Suprapubic skin (tissue), 4 donors: Measurements from ENCODE around the gene DECR2. TPM values are rescaled to one million over a fixed set of nuclear protein-coding genes. Genes with fewer than 3 reads are reported as not detected.
"Not testable (repeated sequence)": the region's sequence is repeated elsewhere in the genome, so short reads cannot be mapped to it uniquely, and the experiment has no call there.

Experiments
- DNase-seq, 2 donors: peaks; one replicate each; pipeline ENCODE4 v3.0.0-alpha.2; 2019; ENCODE audit warnings: low spot score in 2 of 2
- H3K27ac ChIP-seq: fragments of 200-600 bp; sonication (generic); one replicate; pipeline ENCODE4 v1.5.1; 2019
- H3K27me3 ChIP-seq: fragments of 200-600 bp; sonication (generic); one replicate; pipeline ENCODE4 v1.5.1; 2019
- H3K36me3 ChIP-seq: fragments of 200-600 bp; sonication (generic); one replicate; pipeline ENCODE4 v1.5.1; 2019
- H3K4me1 ChIP-seq: fragments of 200-600 bp; sonication (generic); one replicate; pipeline ENCODE4 v1.5.1; 2019
- H3K4me3 ChIP-seq: fragments of 200-600 bp; sonication (generic); one replicate; pipeline ENCODE4 v1.5.1; 2019; ENCODE audit warnings: mild to moderate bottlenecking
- H3K9me3 ChIP-seq: fragments of 200-600 bp; sonication (generic); one replicate; pipeline ENCODE4 v1.5.1; 2019
- EP300 ChIP-seq: sonication (generic); formaldehyde crosslinking; IDR thresholded peaks from one replicate; pipeline ENCODE4 v1.6.1; 2017; ENCODE audit warnings: antibody characterized with exemption
- POLR2A ChIP-seq, 2 donors: fragments of 450-650 bp; IDR thresholded peaks; one replicate each; pipeline ENCODE4 v1.6.1; 2017; ENCODE audit warnings: antibody characterized with exemption in 2 of 2, mild to moderate bottlenecking in 2 of 2, moderate library complexity in 2 of 2
- POLR2AphosphoS5 ChIP-seq, 3 donors: sonication (generic); formaldehyde crosslinking; IDR thresholded peaks; one replicate each; pipeline ENCODE4 v1.6.1; 2017; ENCODE audit warnings: antibody characterized with exemption in 3 of 3
- WGBS: methylation state at CpG from one replicate; pipeline ENCODE4 v1.1.5; 2018; 5-methylcytosine and 5-hydroxymethylcytosine counted together
- total RNA-seq, 4 donors: library from RNA; depleted of rRNA; stranded (reverse); fragments of >200 nt; gene quantifications; one replicate each; pipeline ENCODE4 v1.1.0, GENCODE V29; 2016
- TF ChIP-seq, protein P1 (sequence below), 2 donors: fragments of 200-600 bp in 1 of 2; fragments of 450-650 bp in 1 of 2; sonication (generic) in 1 of 2; IDR thresholded peaks; one replicate each; pipeline ENCODE4 v1.5.1; 2016 to 2019; ENCODE audit warnings: antibody characterized with exemption in 2 of 2, mild to moderate bottlenecking in 1 of 2, moderate library complexity in 1 of 2

DECR2 gene
- total RNA-seq, 4 donors from 2014 or later = 9.1 to 23.4 (median 12.3) TPM

DNA sequence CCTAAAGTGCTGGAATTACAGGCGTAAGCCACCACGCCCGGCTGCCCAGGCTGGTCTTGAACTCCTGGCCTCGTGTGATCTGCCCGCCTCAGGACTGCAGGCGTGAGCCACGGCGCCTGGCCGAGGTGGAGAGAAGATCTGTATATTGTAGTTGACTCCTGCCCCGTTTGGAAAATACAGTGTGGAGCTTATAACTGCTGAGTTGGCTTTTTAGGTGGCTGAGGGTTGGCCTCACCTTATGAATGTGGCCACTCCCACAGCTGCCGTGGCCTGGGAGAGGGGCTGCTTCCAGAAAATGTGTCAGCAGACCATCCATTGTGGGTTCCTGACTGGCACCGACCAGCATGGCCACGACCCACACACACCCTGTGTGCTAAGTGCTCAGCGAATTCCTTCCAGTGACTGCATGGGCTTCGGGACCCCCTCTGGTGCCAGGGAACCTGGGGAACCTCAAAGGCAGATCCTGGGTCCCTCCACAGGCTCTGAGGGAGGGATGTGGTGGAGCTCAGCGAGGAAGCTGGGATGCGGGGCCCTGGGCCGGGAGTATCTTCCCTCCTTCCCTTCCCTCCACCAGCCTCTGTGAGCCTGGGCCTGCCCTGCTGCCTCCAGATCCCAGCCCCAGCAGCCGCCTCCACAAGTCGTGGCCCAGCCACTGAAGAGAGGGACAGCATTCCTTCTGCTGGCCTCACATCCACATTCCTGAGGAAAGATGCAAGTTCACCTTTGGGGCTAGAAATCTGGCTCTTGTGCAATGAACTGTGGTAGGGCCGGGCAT, 12.9 kb downstream of the DECR2 start:
- no peak overlapping the region for H3K4me3 ChIP-seq
- no peaks in the 10 kb centered on the region for H3K9me3 ChIP-seq
- no peaks in the 10 kb centered on the region for H3K27me3 ChIP-seq
- DNase-seq = no peak
- TF ChIP-seq POLR2AphosphoS5 (IDR thresholded peaks at IDR 0.05) (no peak), POLR2A (IDR thresholded peaks at IDR 0.05) (no peak), EP300 (no peak)
- TF ChIP-seq, protein P1, sequence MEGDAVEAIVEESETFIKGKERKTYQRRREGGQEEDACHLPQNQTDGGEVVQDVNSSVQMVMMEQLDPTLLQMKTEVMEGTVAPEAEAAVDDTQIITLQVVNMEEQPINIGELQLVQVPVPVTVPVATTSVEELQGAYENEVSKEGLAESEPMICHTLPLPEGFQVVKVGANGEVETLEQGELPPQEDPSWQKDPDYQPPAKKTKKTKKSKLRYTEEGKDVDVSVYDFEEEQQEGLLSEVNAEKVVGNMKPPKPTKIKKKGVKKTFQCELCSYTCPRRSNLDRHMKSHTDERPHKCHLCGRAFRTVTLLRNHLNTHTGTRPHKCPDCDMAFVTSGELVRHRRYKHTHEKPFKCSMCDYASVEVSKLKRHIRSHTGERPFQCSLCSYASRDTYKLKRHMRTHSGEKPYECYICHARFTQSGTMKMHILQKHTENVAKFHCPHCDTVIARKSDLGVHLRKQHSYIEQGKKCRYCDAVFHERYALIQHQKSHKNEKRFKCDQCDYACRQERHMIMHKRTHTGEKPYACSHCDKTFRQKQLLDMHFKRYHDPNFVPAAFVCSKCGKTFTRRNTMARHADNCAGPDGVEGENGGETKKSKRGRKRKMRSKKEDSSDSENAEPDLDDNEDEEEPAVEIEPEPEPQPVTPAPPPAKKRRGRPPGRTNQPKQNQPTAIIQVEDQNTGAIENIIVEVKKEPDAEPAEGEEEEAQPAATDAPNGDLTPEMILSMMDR (IDR thresholded peaks at IDR 0.05) = no peak
- no peaks in the 10 kb centered on the region for H3K4me1 ChIP-seq
- peaks cover 24% of the 10 kb centered on the region for H3K36me3 ChIP-seq
- H3K27ac ChIP-seq = no peak overlapping the region
- 79% methylated on average over 11 of the region's 21 CpGs for WGBS

DNA sequence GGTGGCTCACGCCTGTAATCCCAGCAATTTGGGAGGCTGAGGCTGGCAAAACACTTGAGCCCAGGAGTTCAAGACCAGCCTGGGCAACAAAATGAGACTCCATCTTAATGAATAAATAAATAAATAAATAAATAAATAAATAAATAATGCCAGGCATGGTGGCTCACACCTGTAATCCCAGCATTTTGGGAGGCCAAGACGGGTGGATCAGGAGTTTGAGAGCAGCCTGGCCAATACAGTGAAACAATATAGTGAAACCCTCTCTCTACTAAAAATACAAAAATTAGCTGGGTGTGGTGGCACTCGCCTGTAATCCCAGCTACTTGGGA, 13.4 kb downstream of the DECR2 start:
- not testable (repeated sequence) for H3K4me1 ChIP-seq, H3K9me3 ChIP-seq, H3K27ac ChIP-seq, H3K27me3 ChIP-seq, H3K4me3 ChIP-seq, DNase-seq
- 98% methylated on average over 3 of the region's 3 CpGs for WGBS
- peaks cover 21% of the 10 kb centered on the region for H3K36me3 ChIP-seq

DNA sequence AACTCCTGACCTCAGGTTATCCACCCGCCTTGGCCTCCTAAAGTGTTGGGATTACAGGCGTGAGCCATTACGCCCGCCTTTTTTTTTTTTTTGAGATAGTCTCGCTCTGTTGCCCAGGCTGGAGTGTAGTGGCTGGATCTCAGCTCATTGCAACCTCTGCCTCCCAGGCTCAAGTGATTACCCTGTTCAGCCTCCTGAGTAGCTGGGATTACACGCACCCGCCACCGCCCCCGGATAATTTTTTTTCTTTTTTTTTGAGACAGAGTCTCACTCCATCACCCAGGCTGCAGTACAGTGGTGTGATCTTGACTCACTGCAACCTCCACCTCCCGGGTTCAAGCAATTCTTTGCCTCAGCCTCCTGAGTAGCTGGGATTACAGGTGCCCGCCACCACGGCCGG, 20.5 kb downstream of the DECR2 start:
- H3K27me3 ChIP-seq, H3K9me3 ChIP-seq, H3K36me3 ChIP-seq, H3K27ac ChIP-seq, H3K4me3 ChIP-seq, DNase-seq: not testable (repeated sequence)
- peaks cover 33% of the 10 kb centered on the region for H3K4me1 ChIP-seq
- 94% methylated on average over 13 of the region's 13 CpGs for WGBS

DNA sequence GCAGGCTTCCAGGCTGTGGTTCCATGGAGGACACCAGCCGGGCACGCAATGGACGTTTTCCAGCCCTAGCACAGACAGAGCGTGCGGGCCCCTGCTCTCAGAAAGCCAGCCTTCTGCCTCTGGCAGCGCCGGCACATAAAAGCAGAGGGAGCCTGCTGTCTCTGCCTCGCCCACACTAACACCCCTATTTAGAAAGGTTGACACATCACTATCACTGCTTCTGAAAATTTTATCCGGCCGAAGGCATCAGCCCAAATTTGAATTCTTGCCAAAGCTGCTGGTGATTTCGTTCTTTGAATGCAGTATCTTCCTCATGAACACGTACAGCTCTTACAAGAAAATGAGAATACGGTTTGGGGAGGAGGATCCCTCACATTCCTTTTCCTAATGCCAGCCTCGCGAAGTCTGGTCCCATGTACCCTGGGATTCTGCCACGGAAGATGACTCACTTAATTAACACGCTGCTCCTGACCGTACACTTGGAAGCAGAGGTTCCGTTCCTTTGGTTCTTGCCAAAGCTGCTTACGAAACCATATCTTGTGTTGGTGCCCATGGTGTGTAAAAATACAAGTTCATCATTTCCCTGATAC, 22.4 kb downstream of the DECR2 start:
- Histone ChIP-seq H3K27ac (peak overlapping the region; percentile 92), H3K36me3 (no peaks in the 10 kb centered on the region), H3K4me1 (peaks cover 39% of the 10 kb centered on the region), H3K27me3 (no peaks in the 10 kb centered on the region), H3K4me3 (peak overlapping the region; percentile 80), H3K9me3 (no peaks in the 10 kb centered on the region)
- TF ChIP-seq POLR2AphosphoS5 (IDR thresholded peaks at IDR 0.05) = peak in 2 of 3 donors; percentile 36 to 58
- TF ChIP-seq, protein P1 (IDR thresholded peaks at IDR 0.05) = no peak
- peak in 1 of 2 donors; percentile 85 for DNase-seq
- 15% methylated on average over 17 of the region's 20 CpGs for WGBS

DNA sequence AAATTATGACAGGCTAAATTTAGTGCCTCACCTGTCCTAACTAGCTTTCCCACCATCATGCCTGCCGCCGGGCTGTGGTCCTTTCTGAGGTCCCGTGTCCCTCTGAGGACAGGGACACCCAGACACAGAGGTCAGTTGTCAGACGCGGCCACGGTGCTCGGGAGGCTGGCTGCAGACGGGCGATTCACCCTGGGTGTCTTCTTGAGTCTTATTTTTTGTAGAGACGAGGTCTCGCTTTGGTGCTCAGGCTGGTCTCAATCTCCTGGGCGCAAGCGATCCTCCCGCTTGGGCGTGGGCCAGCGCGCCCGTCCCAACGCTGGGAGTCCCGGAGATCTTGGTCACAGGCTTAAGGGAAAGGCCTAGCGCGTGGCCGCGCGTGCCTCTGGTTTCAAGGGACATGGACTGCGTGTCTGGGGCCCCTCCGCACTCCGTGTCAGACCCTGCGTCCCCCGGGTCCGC, 23.0 kb downstream of the DECR2 start:
- Histone ChIP-seq H3K27ac (peak overlapping the region; percentile 92), H3K36me3 (no peaks in the 10 kb centered on the region), H3K27me3 (no peaks in the 10 kb centered on the region), H3K4me1 (peaks cover 39% of the 10 kb centered on the region), H3K4me3 (peak overlapping the region; percentile 80), H3K9me3 (no peaks in the 10 kb centered on the region)
- 10% methylated on average over 14 of the region's 31 CpGs for WGBS
- TF ChIP-seq POLR2AphosphoS5 (IDR thresholded peaks at IDR 0.05) (no peak), POLR2A (IDR thresholded peaks at IDR 0.05) (no peak), EP300 (no peak)
- TF ChIP-seq, protein P1 (IDR thresholded peaks at IDR 0.05) = no peak
- peak in 1 of 2 donors; percentile 78 for DNase-seq

DNA sequence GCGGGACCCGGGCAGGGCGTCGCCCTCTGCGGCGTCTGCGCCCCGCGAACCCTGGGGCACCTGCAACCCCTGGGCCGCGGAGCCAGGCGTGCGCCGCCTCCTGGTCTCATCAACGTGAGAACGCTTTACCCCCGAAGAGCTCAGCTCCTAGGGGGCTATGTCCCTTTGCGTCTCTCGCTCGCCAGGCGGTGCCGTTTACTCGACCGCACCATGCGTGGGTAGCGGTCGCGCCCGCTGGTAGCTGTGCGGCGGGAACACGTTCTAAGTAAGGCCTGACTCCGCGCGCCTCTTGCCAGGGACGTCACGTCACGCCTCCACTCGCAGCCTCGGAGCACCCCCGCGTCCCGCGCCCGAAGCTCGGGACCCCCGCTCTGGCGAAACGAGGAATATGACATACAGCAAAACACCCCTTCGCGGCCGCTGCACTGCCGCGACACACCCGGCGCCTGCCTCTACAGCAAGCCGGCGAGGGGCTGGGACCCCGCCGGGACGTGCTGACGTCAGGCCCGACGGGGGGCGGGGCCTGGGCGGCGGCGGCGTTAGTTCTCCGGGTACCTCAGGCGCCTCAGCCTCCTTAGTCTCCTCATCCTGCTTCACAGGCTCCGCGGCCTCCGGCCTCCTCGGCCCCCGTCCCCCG, 23.5 kb downstream of the DECR2 start, which contains the start of gene RAB11FIP3:
RAB11FIP3 (plus strand) TSS at position 568 of the 637 bp plus-strand sequence. CDS start 358 bp downstream, outside the sequence.
- 0% methylated on average over 15 of the region's 77 CpGs for WGBS
- TF ChIP-seq POLR2AphosphoS5 (IDR thresholded peaks at IDR 0.05) (peak in 1 of 3 donors; percentile 68), EP300 (no peak), POLR2A (IDR thresholded peaks at IDR 0.05) (peak in 1 of 2 donors; percentile 46)
- TF ChIP-seq, protein P1 (IDR thresholded peaks at IDR 0.05) = peak in 1 of 2 donors; percentile 16
- H3K36me3 ChIP-seq = no peaks in the 10 kb centered on the region
- H3K4me3 ChIP-seq = peak within 1 kb of the TSS; percentile 80
- peak; percentile 88 to 90 for DNase-seq
- H3K27ac ChIP-seq = peak within 1 kb of the TSS; percentile 92
- no peaks in the 10 kb centered on the region for H3K9me3 ChIP-seq
- no peaks in the 10 kb centered on the region for H3K27me3 ChIP-seq
- peaks cover 39% of the 10 kb centered on the region for H3K4me1 ChIP-seq
